WTC11 (cell line): ENCODE data around the gene COL16A1. TPM values are rescaled to one million over a fixed set of nuclear protein-coding genes. Genes with fewer than 3 reads are reported as not detected.

Experiments
- ATAC-seq: fragments of 200-7000 bp; cut with Tn5 transposase; 2 replicates; pipeline ENCODE4 v1.10.0; 2021; ENCODE audit warnings: mild to moderate bottlenecking, moderate library complexity
- CTCF ChIA-PET: fragments of 300-600 bp; sonication (Branson Sonifier 250); formaldehyde crosslinking; loops from one replicate; lab custom pipeline; 2021; ENCODE audit warnings: antibody characterized with exemption; lab: Charles Lee
- POLR2A ChIA-PET: fragments of 350-600 bp; sonication (Branson Sonifier 250); formaldehyde crosslinking; loops from one replicate; lab custom pipeline; 2021; ENCODE audit warnings: antibody characterized with exemption; lab: Charles Lee
- DNase-seq: peaks from one replicate; pipeline ENCODE4 v3.0.0; 2021; ENCODE audit warnings: low spot score
- H3K27ac Mint-ChIP-seq: 2 replicates; pipeline ENCODE4 v1.8.0; 2021; ENCODE audit warnings: mixed read lengths
- H3K27me3 Mint-ChIP-seq: 2 replicates; pipeline ENCODE4 v1.8.0; 2021; ENCODE audit warnings: low read depth, mild to moderate bottlenecking, moderate library complexity, mixed read lengths
- H3K36me3 Mint-ChIP-seq: 2 replicates; pipeline ENCODE4 v1.8.0; 2021; ENCODE audit warnings: mixed read lengths
- H3K4me1 Mint-ChIP-seq: 2 replicates; pipeline ENCODE4 v1.8.0; 2022; ENCODE audit warnings: mixed read lengths
- H3K4me3 Mint-ChIP-seq: 2 replicates; pipeline ENCODE4 v1.8.0; 2021; ENCODE audit warnings: mild to moderate bottlenecking, moderate library complexity, mixed read lengths
- H3K9me3 Mint-ChIP-seq: 2 replicates; pipeline ENCODE4 v1.8.0; 2021; ENCODE audit warnings: mixed read lengths
- ATF1 ChIP-seq: sonication (generic); formaldehyde crosslinking; IDR thresholded peaks from 2 replicates; pipeline ENCODE4 v1.8.1; 2023; ENCODE audit warnings: mild to moderate bottlenecking, moderate library complexity, missing genetic modification reagents
- FOXP1 ChIP-seq: sonication (generic); formaldehyde crosslinking; IDR thresholded peaks from 2 replicates; pipeline ENCODE4 v1.8.0; 2022; ENCODE audit warnings: missing genetic modification reagents, mild to moderate bottlenecking, moderate library complexity, borderline replicate concordance
- GABPB1 ChIP-seq: sonication (generic); formaldehyde crosslinking; IDR thresholded peaks from 2 replicates; pipeline ENCODE4 v1.8.1; 2023; ENCODE audit warnings: mild to moderate bottlenecking, missing genetic modification reagents
- HMGA2 ChIP-seq: fragments of 250-450 bp; sonication (Bioruptor Pico); IDR thresholded peaks from 2 replicates; pipeline ENCODE4 v1.4.0; 2021; ENCODE audit warnings: mild to moderate bottlenecking, moderate library complexity
- JAZF1 ChIP-seq: fragments of 250-450 bp; sonication (Bioruptor Pico); IDR thresholded peaks from 2 replicates; pipeline ENCODE4 v1.9.0; 2021; ENCODE audit warnings: moderate library complexity, mild to moderate bottlenecking, inconsistent platforms
- TEAD4 ChIP-seq: sonication (generic); formaldehyde crosslinking; IDR thresholded peaks from 2 replicates; pipeline ENCODE4 v1.8.0; 2022; ENCODE audit warnings: mild to moderate bottlenecking, missing genetic modification reagents
- ZNF416 ChIP-seq: fragments of 250-450 bp; sonication (Bioruptor Pico); IDR thresholded peaks from 2 replicates; pipeline ENCODE4 v1.9.0; 2021; ENCODE audit warnings: mild to moderate bottlenecking, inconsistent platforms
- ZNF423 ChIP-seq: fragments of 250-450 bp; sonication (Bioruptor Pico); IDR thresholded peaks from 2 replicates; pipeline ENCODE4 v2.1.2; 2022; ENCODE audit warnings: mild to moderate bottlenecking, moderate library complexity
- total RNA-seq: library from RNA; stranded (reverse); gene quantifications from 3 replicates; pipeline ENCODE4 v1.2.3, GENCODE V29; 2021
- TF ChIP-seq, protein P1 (sequence below): sonication (generic); formaldehyde crosslinking; conservative IDR thresholded peaks from 2 replicates; pipeline ENCODE4 v1.8.1; 2023; ENCODE audit warnings: mild to moderate bottlenecking, low read depth, missing genetic modification reagents, moderate library complexity
- TF ChIP-seq, protein P2 (sequence below): sonication (generic); formaldehyde crosslinking; IDR thresholded peaks from 2 replicates; pipeline ENCODE4 v1.8.1; 2023; ENCODE audit warnings: mild to moderate bottlenecking, missing genetic modification reagents, moderate library complexity
- TF ChIP-seq, protein P3 (sequence below): sonication (generic); formaldehyde crosslinking; IDR thresholded peaks from 2 replicates; pipeline ENCODE4 v1.8.0; 2022; ENCODE audit warnings: mild to moderate bottlenecking, missing genetic modification reagents
- TF ChIP-seq, protein P4 (sequence below): fragments of 250-450 bp; sonication (Bioruptor Pico); IDR thresholded peaks from 2 replicates; pipeline ENCODE4 v1.9.0; 2021; ENCODE audit warnings: mild to moderate bottlenecking, borderline replicate concordance
- TF ChIP-seq, protein P5 (sequence below): sonication (generic); formaldehyde crosslinking; IDR thresholded peaks from 2 replicates; pipeline ENCODE4 v1.8.1; 2023; ENCODE audit warnings: mild to moderate bottlenecking, missing genetic modification reagents, moderate library complexity
- TF ChIP-seq, protein P6 (sequence below): sonication (generic); formaldehyde crosslinking; IDR thresholded peaks from 2 replicates; pipeline ENCODE4 v1.8.1; 2022; ENCODE audit warnings: low read depth, missing genetic modification reagents, borderline replicate concordance

The COL16A1 gene
- total RNA-seq, 1 experiment from 2014 or later = 8.8 TPM

DNA sequence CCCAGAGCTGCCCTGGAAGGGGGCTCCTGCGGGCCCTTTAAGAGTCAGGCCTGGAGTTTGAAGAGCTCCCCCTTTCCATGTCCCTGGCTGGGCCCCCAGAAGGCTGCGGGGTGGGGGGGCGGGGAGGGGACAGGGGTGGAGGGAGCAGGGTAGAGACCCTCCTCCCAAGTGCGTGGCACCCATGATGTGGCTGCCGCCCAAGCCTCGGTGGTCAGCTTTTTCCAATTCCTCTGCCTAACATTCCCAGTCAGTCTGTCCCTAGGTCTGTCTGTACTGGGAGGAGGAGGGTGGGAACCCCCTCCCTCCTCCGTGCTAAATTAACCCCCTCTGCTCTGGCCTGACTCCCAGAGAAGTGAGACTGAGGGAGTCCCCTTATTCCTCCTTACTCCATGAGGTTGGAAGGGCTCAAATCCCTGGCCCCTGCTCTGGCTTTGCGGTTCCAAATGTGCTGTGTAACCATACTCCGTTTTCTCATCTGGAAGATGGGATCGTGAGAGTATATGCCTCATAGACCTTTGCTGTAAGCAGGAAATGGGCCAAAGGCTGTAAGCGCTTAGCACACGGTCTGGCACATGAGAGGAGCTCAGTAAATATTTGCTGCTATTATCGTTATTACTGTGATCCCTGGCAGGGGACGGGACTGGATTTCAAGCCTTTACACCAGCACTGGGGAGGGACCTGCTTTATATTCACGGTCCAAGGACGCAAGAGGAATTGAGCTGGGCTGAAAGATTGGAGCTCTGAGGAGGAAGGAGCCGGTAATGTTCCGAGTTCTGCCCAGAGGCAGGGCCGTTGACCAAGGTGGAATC lies 658 bp upstream of the COL16A1 start:
- Mint-ChIP-seq H3K4me3 (peak overlapping the region; percentile 76), H3K9me3 (no peaks in the 10 kb centered on the region), H3K36me3 (no peaks in the 10 kb centered on the region), H3K27me3 (peaks cover 6% of the 10 kb centered on the region), H3K27ac (peak overlapping the region; percentile 91), H3K4me1 (peaks cover 42% of the 10 kb centered on the region)
- POLR2A ChIA-PET = interaction anchor here (2.9 kb wide), 1 partner anchor 10 kb away, joined by 15 read pairs; no protein-coding TSS in a partner anchor
- ATAC-seq (peak; percentile 5), DNase-seq (no peak)
- no peak for TF ChIP-seq ZNF423
- no peak for TF ChIP-seq ATF1 (CRISPR knock-in tag)
- TF ChIP-seq, protein P1, sequence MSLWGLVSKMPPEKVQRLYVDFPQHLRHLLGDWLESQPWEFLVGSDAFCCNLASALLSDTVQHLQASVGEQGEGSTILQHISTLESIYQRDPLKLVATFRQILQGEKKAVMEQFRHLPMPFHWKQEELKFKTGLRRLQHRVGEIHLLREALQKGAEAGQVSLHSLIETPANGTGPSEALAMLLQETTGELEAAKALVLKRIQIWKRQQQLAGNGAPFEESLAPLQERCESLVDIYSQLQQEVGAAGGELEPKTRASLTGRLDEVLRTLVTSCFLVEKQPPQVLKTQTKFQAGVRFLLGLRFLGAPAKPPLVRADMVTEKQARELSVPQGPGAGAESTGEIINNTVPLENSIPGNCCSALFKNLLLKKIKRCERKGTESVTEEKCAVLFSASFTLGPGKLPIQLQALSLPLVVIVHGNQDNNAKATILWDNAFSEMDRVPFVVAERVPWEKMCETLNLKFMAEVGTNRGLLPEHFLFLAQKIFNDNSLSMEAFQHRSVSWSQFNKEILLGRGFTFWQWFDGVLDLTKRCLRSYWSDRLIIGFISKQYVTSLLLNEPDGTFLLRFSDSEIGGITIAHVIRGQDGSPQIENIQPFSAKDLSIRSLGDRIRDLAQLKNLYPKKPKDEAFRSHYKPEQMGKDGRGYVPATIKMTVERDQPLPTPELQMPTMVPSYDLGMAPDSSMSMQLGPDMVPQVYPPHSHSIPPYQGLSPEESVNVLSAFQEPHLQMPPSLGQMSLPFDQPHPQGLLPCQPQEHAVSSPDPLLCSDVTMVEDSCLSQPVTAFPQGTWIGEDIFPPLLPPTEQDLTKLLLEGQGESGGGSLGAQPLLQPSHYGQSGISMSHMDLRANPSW (CRISPR knock-in tag) = no peak
- TF ChIP-seq, protein P2, sequence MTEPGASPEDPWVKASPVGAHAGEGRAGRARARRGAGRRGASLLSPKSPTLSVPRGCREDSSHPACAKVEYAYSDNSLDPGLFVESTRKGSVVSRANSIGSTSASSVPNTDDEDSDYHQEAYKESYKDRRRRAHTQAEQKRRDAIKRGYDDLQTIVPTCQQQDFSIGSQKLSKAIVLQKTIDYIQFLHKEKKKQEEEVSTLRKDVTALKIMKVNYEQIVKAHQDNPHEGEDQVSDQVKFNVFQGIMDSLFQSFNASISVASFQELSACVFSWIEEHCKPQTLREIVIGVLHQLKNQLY (CRISPR knock-in tag) = no peak
- TF ChIP-seq GABPB1 (CRISPR knock-in tag) = peak; percentile 80
- CTCF ChIA-PET = interaction anchor here (0.6 to 6.3 kb wide), 31 partner anchors 10 to 259 kb away, joined by 3 to 196 read pairs (median 5); partner anchors contain the start of gene HCRTR1

DNA sequence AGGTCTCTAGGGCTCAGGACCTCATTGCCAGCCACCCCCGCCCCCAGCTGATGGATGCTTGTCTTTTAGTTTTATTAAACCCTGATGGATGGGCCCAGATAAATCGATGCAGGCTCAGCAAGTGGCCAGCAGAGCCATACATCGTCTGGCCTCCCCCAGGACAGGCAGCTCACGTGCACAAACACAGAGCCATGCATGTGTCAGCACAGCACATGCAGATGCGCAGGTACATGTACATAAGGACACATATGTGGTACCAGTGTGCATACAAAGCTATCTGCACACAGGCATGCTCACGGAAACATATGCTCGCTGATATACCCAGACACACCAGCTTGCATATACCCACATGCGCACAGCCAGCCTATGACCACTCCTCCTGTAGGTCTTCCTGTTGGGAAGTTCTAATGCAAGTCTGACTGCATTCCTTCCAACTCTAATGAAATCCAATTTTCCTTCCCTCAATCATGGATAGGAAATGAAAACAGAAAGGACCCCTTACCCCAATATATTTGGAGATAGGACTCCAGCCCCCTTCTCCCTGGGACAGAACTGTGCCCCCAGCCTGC lies 897 bp downstream of the COL16A1 start:
- peak overlapping the region; percentile 61; the same call in 1 of the 2 replicates for H3K4me3 Mint-ChIP-seq
- H3K27ac Mint-ChIP-seq = no peak overlapping the region
- ATAC-seq (no peak), DNase-seq (no peak)
- H3K9me3 Mint-ChIP-seq = no peaks in the 10 kb centered on the region
- TF ChIP-seq, protein P3, sequence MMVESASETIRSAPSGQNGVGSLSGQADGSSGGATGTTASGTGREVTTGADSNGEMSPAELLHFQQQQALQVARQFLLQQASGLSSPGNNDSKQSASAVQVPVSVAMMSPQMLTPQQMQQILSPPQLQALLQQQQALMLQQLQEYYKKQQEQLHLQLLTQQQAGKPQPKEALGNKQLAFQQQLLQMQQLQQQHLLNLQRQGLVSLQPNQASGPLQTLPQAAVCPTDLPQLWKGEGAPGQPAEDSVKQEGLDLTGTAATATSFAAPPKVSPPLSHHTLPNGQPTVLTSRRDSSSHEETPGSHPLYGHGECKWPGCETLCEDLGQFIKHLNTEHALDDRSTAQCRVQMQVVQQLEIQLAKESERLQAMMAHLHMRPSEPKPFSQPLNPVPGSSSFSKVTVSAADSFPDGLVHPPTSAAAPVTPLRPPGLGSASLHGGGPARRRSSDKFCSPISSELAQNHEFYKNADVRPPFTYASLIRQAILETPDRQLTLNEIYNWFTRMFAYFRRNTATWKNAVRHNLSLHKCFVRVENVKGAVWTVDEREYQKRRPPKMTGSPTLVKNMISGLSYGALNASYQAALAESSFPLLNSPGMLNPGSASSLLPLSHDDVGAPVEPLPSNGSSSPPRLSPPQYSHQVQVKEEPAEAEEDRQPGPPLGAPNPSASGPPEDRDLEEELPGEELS (CRISPR knock-in tag) = no peak
- H3K4me1 Mint-ChIP-seq = peaks cover 37% of the 10 kb centered on the region
- no peaks in the 10 kb centered on the region for H3K36me3 Mint-ChIP-seq
- ChIA-PET CTCF (interaction anchor here (0.8 to 6.3 kb wide), 17 partner anchors 8 to 154 kb away, joined by 3 to 196 read pairs (median 6); partner anchors contain the start of gene HCRTR1), POLR2A (interaction anchor here (2.9 kb wide), 1 partner anchor 12 kb away, joined by 15 read pairs; no protein-coding TSS in a partner anchor)
- peaks cover 6% of the 10 kb centered on the region for H3K27me3 Mint-ChIP-seq

DNA sequence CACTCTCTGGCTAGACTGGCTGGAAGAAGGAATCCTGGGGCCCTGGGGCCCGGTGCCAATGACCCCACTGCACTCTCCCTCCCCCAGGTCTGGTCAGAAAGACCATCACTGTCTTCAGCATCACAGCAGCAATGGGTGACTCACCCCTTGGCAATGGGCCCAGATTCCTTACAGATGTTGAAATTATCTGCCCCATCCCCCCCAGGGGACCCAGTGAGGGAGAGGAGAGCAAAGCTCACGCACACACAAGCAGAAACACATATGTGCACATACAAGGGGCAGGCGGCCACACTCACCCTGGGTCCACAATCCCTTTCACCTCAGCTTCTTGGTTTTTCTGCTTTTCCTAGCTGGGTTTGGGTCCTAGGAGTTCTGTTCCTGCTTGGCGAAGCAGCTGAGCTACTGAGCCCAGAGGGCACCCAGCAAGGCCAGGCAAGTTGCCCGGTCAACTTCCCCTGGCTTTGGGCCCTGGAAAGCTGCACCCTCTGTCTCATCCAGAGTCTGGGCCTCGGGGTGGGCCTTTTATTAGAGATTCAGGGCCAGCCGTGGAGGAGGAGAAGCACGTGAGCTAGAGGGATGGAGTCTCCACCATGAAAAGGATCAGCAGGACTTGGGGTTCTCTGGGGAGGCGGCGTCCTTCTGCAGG lies 2.6 kb downstream of the COL16A1 start:
- POLR2A ChIA-PET = interaction anchor here (1.3 kb wide), 1 partner anchor 16 kb away, joined by 3 read pairs; no protein-coding TSS in a partner anchor
- peaks cover 30% of the 10 kb centered on the region for H3K4me1 Mint-ChIP-seq
- H3K27ac Mint-ChIP-seq = 0 out of 2 replicates have a peak overlapping the region, but pooled peaks have one; percentile 42
- peaks cover 6% of the 10 kb centered on the region for H3K27me3 Mint-ChIP-seq
- TF ChIP-seq, protein P4, sequence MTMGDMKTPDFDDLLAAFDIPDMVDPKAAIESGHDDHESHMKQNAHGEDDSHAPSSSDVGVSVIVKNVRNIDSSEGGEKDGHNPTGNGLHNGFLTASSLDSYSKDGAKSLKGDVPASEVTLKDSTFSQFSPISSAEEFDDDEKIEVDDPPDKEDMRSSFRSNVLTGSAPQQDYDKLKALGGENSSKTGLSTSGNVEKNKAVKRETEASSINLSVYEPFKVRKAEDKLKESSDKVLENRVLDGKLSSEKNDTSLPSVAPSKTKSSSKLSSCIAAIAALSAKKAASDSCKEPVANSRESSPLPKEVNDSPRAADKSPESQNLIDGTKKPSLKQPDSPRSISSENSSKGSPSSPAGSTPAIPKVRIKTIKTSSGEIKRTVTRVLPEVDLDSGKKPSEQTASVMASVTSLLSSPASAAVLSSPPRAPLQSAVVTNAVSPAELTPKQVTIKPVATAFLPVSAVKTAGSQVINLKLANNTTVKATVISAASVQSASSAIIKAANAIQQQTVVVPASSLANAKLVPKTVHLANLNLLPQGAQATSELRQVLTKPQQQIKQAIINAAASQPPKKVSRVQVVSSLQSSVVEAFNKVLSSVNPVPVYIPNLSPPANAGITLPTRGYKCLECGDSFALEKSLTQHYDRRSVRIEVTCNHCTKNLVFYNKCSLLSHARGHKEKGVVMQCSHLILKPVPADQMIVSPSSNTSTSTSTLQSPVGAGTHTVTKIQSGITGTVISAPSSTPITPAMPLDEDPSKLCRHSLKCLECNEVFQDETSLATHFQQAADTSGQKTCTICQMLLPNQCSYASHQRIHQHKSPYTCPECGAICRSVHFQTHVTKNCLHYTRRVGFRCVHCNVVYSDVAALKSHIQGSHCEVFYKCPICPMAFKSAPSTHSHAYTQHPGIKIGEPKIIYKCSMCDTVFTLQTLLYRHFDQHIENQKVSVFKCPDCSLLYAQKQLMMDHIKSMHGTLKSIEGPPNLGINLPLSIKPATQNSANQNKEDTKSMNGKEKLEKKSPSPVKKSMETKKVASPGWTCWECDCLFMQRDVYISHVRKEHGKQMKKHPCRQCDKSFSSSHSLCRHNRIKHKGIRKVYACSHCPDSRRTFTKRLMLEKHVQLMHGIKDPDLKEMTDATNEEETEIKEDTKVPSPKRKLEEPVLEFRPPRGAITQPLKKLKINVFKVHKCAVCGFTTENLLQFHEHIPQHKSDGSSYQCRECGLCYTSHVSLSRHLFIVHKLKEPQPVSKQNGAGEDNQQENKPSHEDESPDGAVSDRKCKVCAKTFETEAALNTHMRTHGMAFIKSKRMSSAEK (CRISPR knock-in tag) = no peak
- TF ChIP-seq, protein P5, sequence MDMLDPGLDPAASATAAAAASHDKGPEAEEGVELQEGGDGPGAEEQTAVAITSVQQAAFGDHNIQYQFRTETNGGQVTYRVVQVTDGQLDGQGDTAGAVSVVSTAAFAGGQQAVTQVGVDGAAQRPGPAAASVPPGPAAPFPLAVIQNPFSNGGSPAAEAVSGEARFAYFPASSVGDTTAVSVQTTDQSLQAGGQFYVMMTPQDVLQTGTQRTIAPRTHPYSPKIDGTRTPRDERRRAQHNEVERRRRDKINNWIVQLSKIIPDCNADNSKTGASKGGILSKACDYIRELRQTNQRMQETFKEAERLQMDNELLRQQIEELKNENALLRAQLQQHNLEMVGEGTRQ (CRISPR knock-in tag) = no peak
- TF ChIP-seq, protein P6, sequence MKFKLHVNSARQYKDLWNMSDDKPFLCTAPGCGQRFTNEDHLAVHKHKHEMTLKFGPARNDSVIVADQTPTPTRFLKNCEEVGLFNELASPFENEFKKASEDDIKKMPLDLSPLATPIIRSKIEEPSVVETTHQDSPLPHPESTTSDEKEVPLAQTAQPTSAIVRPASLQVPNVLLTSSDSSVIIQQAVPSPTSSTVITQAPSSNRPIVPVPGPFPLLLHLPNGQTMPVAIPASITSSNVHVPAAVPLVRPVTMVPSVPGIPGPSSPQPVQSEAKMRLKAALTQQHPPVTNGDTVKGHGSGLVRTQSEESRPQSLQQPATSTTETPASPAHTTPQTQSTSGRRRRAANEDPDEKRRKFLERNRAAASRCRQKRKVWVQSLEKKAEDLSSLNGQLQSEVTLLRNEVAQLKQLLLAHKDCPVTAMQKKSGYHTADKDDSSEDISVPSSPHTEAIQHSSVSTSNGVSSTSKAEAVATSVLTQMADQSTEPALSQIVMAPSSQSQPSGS = no peak
- TF ChIP-seq GABPB1 (CRISPR knock-in tag) (peak; percentile 71), HMGA2 (CRISPR knock-in tag) (no peak), ZNF416 (CRISPR knock-in tag) (no peak), JAZF1 (CRISPR knock-in tag) (no peak), TEAD4 (no peak), FOXP1 (CRISPR knock-in tag) (no peak)
- TF ChIP-seq, all 79 proteins: peak for 1
- no peaks in the 10 kb centered on the region for H3K9me3 Mint-ChIP-seq
- H3K36me3 Mint-ChIP-seq = no peaks in the 10 kb centered on the region
- DNase-seq = no peak
- H3K4me3 Mint-ChIP-seq = no peak overlapping the region
- no peak for ATAC-seq
- CTCF ChIA-PET = interaction anchor here (1.0 to 6.3 kb wide), 3 partner anchors 14 to 263 kb away, joined by 3 to 196 read pairs (median 6); no protein-coding TSS in a partner anchor
